Spleen (tissue), 11 donors: ENCODE measurements around the gene AGPS. TPM values are rescaled to one million over a fixed set of nuclear protein-coding genes. Genes with fewer than 3 reads are reported as not detected.

Source experiments
- DNase-seq: peaks from one replicate; pipeline ENCODE4 v3.0.0-alpha.2; 2020
- H3K27ac ChIP-seq, 8 donors: fragments of 200-600 bp; sonication (generic) in 7 of 8; 1 replicate in 4 of 8; 2 replicates in 4 of 8; pipeline versions ENCODE4 v1.5.0 to v1.8.0; 2016 to 2021; ENCODE audit warnings: inconsistent platforms in 4 of 8, mild to moderate bottlenecking in 4 of 8, moderate library complexity in 1 of 8
- H3K27me3 ChIP-seq, 7 donors: fragments of 200-600 bp; sonication (generic) in 6 of 7; replicated peaks in 1 of 7; 1 replicate in 4 of 7; 2 replicates in 3 of 7; pipeline versions ENCODE4 v1.5.0 to v1.8.0; 2016 to 2021; ENCODE audit warnings: inconsistent platforms in 3 of 7, mild to moderate bottlenecking in 1 of 7
- H3K36me3 ChIP-seq, 6 donors: fragments of 200-600 bp; sonication (generic) in 5 of 6; 1 replicate in 4 of 6; 2 replicates in 2 of 6; pipeline versions ENCODE4 v1.5.0 to v1.8.0; 2016 to 2021; ENCODE audit warnings: inconsistent platforms in 2 of 6
- H3K4me1 ChIP-seq, 6 donors: fragments of 200-600 bp; sonication (generic) in 5 of 6; 1 replicate in 3 of 6; 2 replicates in 3 of 6; pipeline versions ENCODE4 v1.5.0 to v1.8.0; 2016 to 2021; ENCODE audit warnings: inconsistent platforms in 3 of 6
- H3K4me3 ChIP-seq, 8 donors: fragments of 200-600 bp; sonication (generic) in 7 of 8; 1 replicate in 4 of 8; 2 replicates in 4 of 8; pipeline versions ENCODE4 v1.5.0 to v1.8.0; 2016 to 2021; ENCODE audit warnings: inconsistent platforms in 4 of 8, mild to moderate bottlenecking in 4 of 8, moderate library complexity in 2 of 8
- H3K9me3 ChIP-seq, 8 donors: fragments of 200-600 bp; sonication (generic) in 7 of 8; 1 replicate in 4 of 8; 2 replicates in 4 of 8; pipeline versions ENCODE4 v1.5.0 to v1.8.0; 2016 to 2021; ENCODE audit warnings: inconsistent platforms in 4 of 8
- CTCF ChIP-seq, 11 experiments: fragments of 200-600 bp in 7 of 11; fragments of 450-650 bp in 4 of 11; sonication (generic) in 4 of 11; IDR thresholded peaks in 8 of 11; conservative IDR thresholded peaks in 3 of 11; 1 replicate in 7 of 11; 2 replicates in 4 of 11; pipeline versions ENCODE4 v1.4.0 to v1.8.0; 2016 to 2021; ENCODE audit warnings: antibody characterized with exemption in 11 of 11, inconsistent platforms in 4 of 11, mild to moderate bottlenecking in 1 of 11
- POLR2A ChIP-seq, 3 donors: fragments of 450-650 bp; IDR thresholded peaks; one replicate each; pipeline ENCODE4 v1.5.1; 2017; ENCODE audit warnings: antibody characterized with exemption in 3 of 3, mild to moderate bottlenecking in 1 of 3
- POLR2AphosphoS5 ChIP-seq, 3 donors: sonication (generic); formaldehyde crosslinking; IDR thresholded peaks; one replicate each; pipeline ENCODE4 v1.5.1; 2017; ENCODE audit warnings: antibody characterized with exemption in 3 of 3
- WGBS, 5 donors: extraction: QIAGEN DNeasy Blood & Tissue Kit in 3 of 5; methylation state at CpG; one replicate each; pipeline versions ENCODE4 v1.1.5 to v1.1.7; 2013 to 2018; 5-methylcytosine and 5-hydroxymethylcytosine counted together
- intact Hi-C: fragments of 100-400 bp; cut with DNase I; formaldehyde crosslinking; loops from one replicate; pipeline ENCODE4 v1.15.0; 2023; ENCODE audit warnings: low total_unique reads
- polyA plus RNA-seq, 3 donors: library from polyadenylated mRNA; stranded (reverse); fragments of 200-250 nt; gene quantifications; one replicate each; pipeline ENCODE4 v1.2.1, GENCODE V29; 2013
- total RNA-seq, 7 donors: library from RNA; depleted of rRNA in 3 of 7; stranded (reverse); fragments of >200 nt in 3 of 7; fragmentation: NEBNext Ultra II Directional in 4 of 7; extraction: Animal tissue kit (Norgen Biotek cat#: 25700) in 4 of 7; gene quantifications; one replicate each; pipeline versions ENCODE4 v1.1.0 to v1.2.1, GENCODE V29; 2016 to 2021
- donor health status: healthy with polysubstance abuse.
- donor health status: DM: no; HTN: no; CAD: no; lungs with moderate emphysema.
- donor health status: DM: no; HTN: no; CAD: no.
- donor health status: Bipolar disorder and iron deficiency.
- donor health status: healthy.
- donor health status: DM: no; HTN: no; CAD: no.
- donor health status: DM: yes; HTN: yes; CAD: no.

Gene AGPS
- total and polyA plus RNA-seq, 10 donors, result 3.3 to 44.5 (median 28.2) TPM

DNA sequence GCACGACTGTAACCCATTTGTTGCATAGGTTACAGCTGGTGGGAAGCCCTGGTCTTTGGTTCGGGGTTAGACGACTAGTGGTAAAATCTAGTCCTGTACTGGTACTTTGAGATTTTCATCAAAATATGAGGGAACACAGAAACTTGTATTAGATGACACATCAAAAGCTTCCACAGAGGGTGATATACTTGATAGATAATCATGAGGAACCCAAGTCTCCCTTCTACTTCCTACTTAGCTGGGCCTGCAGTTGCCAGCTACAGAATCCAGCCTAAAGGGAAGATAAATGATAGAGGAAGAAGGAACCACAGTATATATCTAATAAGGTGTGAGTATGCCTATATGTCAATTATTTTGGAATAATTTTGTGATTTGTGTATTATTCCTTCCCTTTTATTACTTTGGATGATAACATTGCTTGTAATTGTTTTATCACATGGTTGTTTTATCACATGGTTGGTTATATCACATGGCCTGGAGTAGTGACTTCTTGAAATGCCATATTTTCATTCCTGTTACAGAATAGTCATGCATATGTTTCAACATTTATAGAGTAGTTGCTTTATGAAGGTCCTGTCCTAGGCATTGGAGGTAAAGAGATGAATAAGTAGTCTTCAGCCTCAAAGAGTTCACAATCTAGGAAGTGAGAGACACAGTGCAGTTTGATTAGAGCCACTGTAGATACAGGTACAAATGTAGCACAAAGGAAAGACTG, 2.9 kb downstream of the AGPS start:
- no peak for DNase-seq
- Histone ChIP-seq H3K9me3 (no peaks in the 10 kb centered on the region), H3K36me3 (no peaks in the 10 kb centered on the region), H3K4me3 (no peak overlapping the region), H3K4me1 (peaks cover 12 to 88% (median 53%) of the 10 kb centered on the region in 6 donors), H3K27ac (peak overlapping the region in 3 of 8 donors; percentile 10 to 22 (median 21)), H3K27me3 (no peaks in the 10 kb centered on the region)
- intact Hi-C loops, result no loop called here
- TF ChIP-seq POLR2A (IDR thresholded peaks at IDR 0.05) (no peak), POLR2AphosphoS5 (IDR thresholded peaks at IDR 0.05) (no peak), CTCF (IDR thresholded peaks at IDR 0.05 in 8 of 11, conservative IDR thresholded peaks at IDR 0.05 in 3 of 11) (no peak)
- 80 to 98% (median 87%) methylated on average over 3 of the region's 3 CpGs for WGBS, 5 donors

- 59 to 82% (median 73%) methylated on average over 10 of the region's 10 CpGs for WGBS, 5 donors
- H3K27ac ChIP-seq, result peak overlapping the region in 1 of 8 donors; percentile 4
- no peak overlapping the region for H3K4me3 ChIP-seq
- intact Hi-C loops, result no loop called here
- H3K36me3 ChIP-seq, result no peaks in the 10 kb centered on the region
- TF ChIP-seq CTCF (IDR thresholded peaks at IDR 0.05 in 8 of 11, conservative IDR thresholded peaks at IDR 0.05 in 3 of 11) (no peak), POLR2A (IDR thresholded peaks at IDR 0.05) (no peak), POLR2AphosphoS5 (IDR thresholded peaks at IDR 0.05) (no peak)
- DNase-seq, result no peak
- peaks cover 12 to 95% (median 48%) of the 10 kb centered on the region in 6 donors for H3K4me1 ChIP-seq
- H3K27me3 ChIP-seq, result no peaks in the 10 kb centered on the region
- H3K9me3 ChIP-seq, result no peaks in the 10 kb centered on the region
Measured at GRCh38 chr2:177396703-177397460, 4.3 kb downstream of the AGPS start.

- H3K27me3 ChIP-seq, result no peaks in the 10 kb centered on the region
Measured at GRCh38 chr2:177397481-177398289, 5.1 kb downstream of the AGPS start.

More at GRCh38 chr2:177397481-177398289, 5.1 kb downstream of the AGPS start:
- Histone ChIP-seq H3K27ac (peak overlapping the region in 2 of 8 donors; percentile 4 to 17), H3K4me3 (no peak overlapping the region), H3K9me3 (no peaks in the 10 kb centered on the region), H3K36me3 (no peaks in the 10 kb centered on the region), H3K4me1 (peaks cover 11 to 98% (median 42%) of the 10 kb centered on the region in 6 donors)
- intact Hi-C loops, result no loop called here
- DNase-seq, result no peak
- WGBS, 5 donors, result 58 to 72% (median 62%) methylated on average over 12 of the region's 12 CpGs
- TF ChIP-seq POLR2A (IDR thresholded peaks at IDR 0.05) (no peak), CTCF (IDR thresholded peaks at IDR 0.05 in 8 of 11, conservative IDR thresholded peaks at IDR 0.05 in 3 of 11) (no peak), POLR2AphosphoS5 (IDR thresholded peaks at IDR 0.05) (no peak)
